Breast epithelium (tissue), 4 donors: ENCODE measurements around the gene PCSK4. TPM values are rescaled to one million over a fixed set of nuclear protein-coding genes. Genes with fewer than 3 reads are reported as not detected.
"Not testable (repeated sequence)": the region's sequence is repeated elsewhere in the genome, so short reads cannot be mapped to it uniquely, and the experiment has no call there.

ENCODE experiments used
- DNase-seq, 2 donors: peaks; one replicate each; pipeline ENCODE4 v3.0.0-alpha.2; 2019; ENCODE audit warnings: low spot score in 2 of 2
- H3K27ac ChIP-seq, 2 donors: fragments of 200-600 bp; sonication (generic) in 1 of 2; one replicate each; pipeline ENCODE4 v1.5.1; 2016 to 2019; ENCODE audit warnings: mild to moderate bottlenecking in 1 of 2
- H3K27me3 ChIP-seq, 2 donors: fragments of 200-600 bp; sonication (generic) in 1 of 2; one replicate each; pipeline versions ENCODE4 v1.5.1 to v1.6.0; 2017 to 2019; ENCODE audit warnings: control low read depth in 1 of 2, mild to moderate bottlenecking in 1 of 2
- H3K36me3 ChIP-seq: fragments of 200-600 bp; one replicate; pipeline ENCODE4 v1.5.1; 2019
- H3K4me1 ChIP-seq, 2 donors: fragments of 200-600 bp; sonication (generic); one replicate each; pipeline ENCODE4 v1.5.1; 2016 to 2019; ENCODE audit warnings: control low read depth in 1 of 2
- H3K4me3 ChIP-seq, 3 donors: fragments of 200-600 bp; sonication (generic); 1 replicate in 2 of 3; 2 replicates in 1 of 3; pipeline ENCODE4 v1.5.1; 2016 to 2019; ENCODE audit warnings: mild to moderate bottlenecking in 3 of 3, moderate library complexity in 2 of 3
- H3K9me3 ChIP-seq, 2 donors: fragments of 200-600 bp; sonication (generic) in 1 of 2; one replicate each; pipeline ENCODE4 v1.5.1; 2016 to 2019; ENCODE audit warnings: control low read depth in 1 of 2
- CTCF ChIP-seq, 3 donors: fragments of 450-650 bp; IDR thresholded peaks; one replicate each; pipeline ENCODE4 v1.5.1; 2016 to 2017; ENCODE audit warnings: antibody characterized with exemption in 3 of 3, mild to moderate bottlenecking in 3 of 3, moderate library complexity in 3 of 3
- POLR2A ChIP-seq: fragments of 450-650 bp; IDR thresholded peaks from one replicate; pipeline ENCODE4 v1.6.1; 2016; ENCODE audit warnings: antibody characterized with exemption, mild to moderate bottlenecking, moderate library complexity
- POLR2AphosphoS5 ChIP-seq, 3 donors: sonication (generic); formaldehyde crosslinking; IDR thresholded peaks; one replicate each; pipeline ENCODE4 v1.6.1; 2017; ENCODE audit warnings: antibody characterized with exemption in 3 of 3
- intact Hi-C: fragments of 100-400 bp; cut with DNase I; formaldehyde crosslinking; loops from one replicate; pipeline ENCODE4 v1.15.1; 2023; ENCODE audit warnings: low total_unique reads
- total RNA-seq, 3 donors: library from RNA; depleted of rRNA; stranded (reverse); fragments of >200 nt; gene quantifications; one replicate each; pipeline ENCODE4 v1.1.0, GENCODE V29; 2016

Gene PCSK4
- 1 to 10 TPM; 2.2 to 10.0 (median 5.9) TPM for total RNA-seq

- Histone ChIP-seq H3K27ac (peak within 1 kb of the TSS; percentile 82 to 89), H3K36me3 (no peaks in the 10 kb centered on the region), H3K9me3 (no peaks in the 10 kb centered on the region), H3K27me3 (peaks cover 0 to 2% of the 10 kb centered on the region in 2 donors), H3K4me1 (peaks cover 0 to 7% of the 10 kb centered on the region in 2 donors), H3K4me3 (peak within 1 kb of the TSS; percentile 45 to 71 (median 66))
- TF ChIP-seq POLR2A (no peak), CTCF (IDR thresholded peaks at IDR 0.05) (no peak), POLR2AphosphoS5 (IDR thresholded peaks at IDR 0.05) (peak; percentile 63 to 75 (median 63))
- intact Hi-C loops: no loop called here
- DNase-seq: peak; percentile 99 to 100
Measured at GRCh38 chr19:1490311-1491113, at the start of gene PCSK4. Gene PCSK4 (minus strand): TSS chr19:1490350. CDS start chr19:1490346, 4 bp downstream.

GRCh38 chr19:1539749-1540148 lies 49.6 kb upstream of the PCSK4 start:
- not testable (repeated sequence) for H3K27me3 ChIP-seq, H3K4me3 ChIP-seq, H3K9me3 ChIP-seq, H3K27ac ChIP-seq, DNase-seq, H3K36me3 ChIP-seq, H3K4me1 ChIP-seq
- intact Hi-C loops: loop anchor here (10.0 kb wide), 1 partner anchor 135 kb away; no protein-coding TSS in a partner anchor

GRCh38 chr19:1538978-1539377 lies 48.8 kb upstream of the PCSK4 start:
- TF ChIP-seq POLR2AphosphoS5 (IDR thresholded peaks at IDR 0.05) (no peak), CTCF (IDR thresholded peaks at IDR 0.05) (no peak), POLR2A (no peak)
- no peak for DNase-seq
- Histone ChIP-seq H3K36me3 (no peaks in the 10 kb centered on the region), H3K4me3 (no peak overlapping the region), H3K4me1 (no peaks in the 10 kb centered on the region), H3K27me3 (no peaks in the 10 kb centered on the region), H3K27ac (no peak overlapping the region), H3K9me3 (no peaks in the 10 kb centered on the region)
- intact Hi-C loops: no loop called here

GRCh38 chr19:1535699-1536098 lies 45.5 kb upstream of the PCSK4 start:
- not testable (repeated sequence) for H3K9me3 ChIP-seq, H3K27me3 ChIP-seq, H3K4me1 ChIP-seq, H3K4me3 ChIP-seq, H3K27ac ChIP-seq, DNase-seq, H3K36me3 ChIP-seq
- intact Hi-C loops: loop anchor here (1.0 kb wide), 1 partner anchor 45 kb away; no protein-coding TSS in a partner anchor

- H3K27ac ChIP-seq: no peak overlapping the region
- H3K9me3 ChIP-seq: no peaks in the 10 kb centered on the region
- H3K4me3 ChIP-seq: no peak overlapping the region
- H3K36me3 ChIP-seq: no peaks in the 10 kb centered on the region
- H3K27me3 ChIP-seq: no peaks in the 10 kb centered on the region
- no peak for TF ChIP-seq CTCF (IDR thresholded peaks at IDR 0.05)
- no peak for TF ChIP-seq POLR2AphosphoS5 (IDR thresholded peaks at IDR 0.05)
- no peak for TF ChIP-seq POLR2A
- intact Hi-C loops: loop anchor here (1.0 kb wide), 1 partner anchor 45 kb away; no protein-coding TSS in a partner anchor
- no peak for DNase-seq
- H3K4me1 ChIP-seq: no peaks in the 10 kb centered on the region
Measured at GRCh38 chr19:1534972-1535371, 44.8 kb upstream of the PCSK4 start.

GRCh38 chr19:1533510-1534150 lies 43.5 kb upstream of the PCSK4 start:
- Histone ChIP-seq H3K4me3 (no peak overlapping the region), H3K36me3 (no peaks in the 10 kb centered on the region), H3K4me1 (no peaks in the 10 kb centered on the region), H3K27ac (no peak overlapping the region), H3K27me3 (peaks cover 0 to 7% of the 10 kb centered on the region in 2 donors), H3K9me3 (no peaks in the 10 kb centered on the region)
- intact Hi-C loops: no loop called here
- TF ChIP-seq POLR2AphosphoS5 (IDR thresholded peaks at IDR 0.05): no peak
- no peak for TF ChIP-seq CTCF (IDR thresholded peaks at IDR 0.05)
- no peak for TF ChIP-seq POLR2A
- no peak for DNase-seq
